Measurements from ENCODE around the gene CDKAL1.

CDKAL1 gene

GRCh38 chr6:20574355-20574754 is 40.1 kb downstream of the CDKAL1 start:
- intact Hi-C loops (cut with DNase I; ENCODE audit: low total_unique reads), result no loop called here
- Histone ChIP-seq H3K27ac (no peak overlapping the region), H3K4me1 (peaks cover 0 to 19% (median 3%) of the 10 kb centered on the region in 4 donors), H3K9me3 (no peaks in the 10 kb centered on the region), H3K36me3 (peaks cover 8 to 13% (median 9%) of the 10 kb centered on the region in 3 donors), H3K4me3 (no peak overlapping the region), H3K27me3 (no peaks in the 10 kb centered on the region)
- no peak for TF ChIP-seq CTCF (IDR thresholded peaks at IDR 0.05)
- DNase-seq, result no peak

GRCh38 chr6:20575125-20575524 is 40.9 kb downstream of the CDKAL1 start:
- TF ChIP-seq CTCF (IDR thresholded peaks at IDR 0.05), result no peak
- Histone ChIP-seq H3K27me3 (no peaks in the 10 kb centered on the region), H3K36me3 (peaks cover 12 to 13% (median 12%) of the 10 kb centered on the region in 3 donors), H3K9me3 (no peaks in the 10 kb centered on the region), H3K27ac (no peak overlapping the region), H3K4me3 (no peak overlapping the region), H3K4me1 (peaks cover 0 to 19% (median 3%) of the 10 kb centered on the region in 4 donors)
- intact Hi-C loops (cut with DNase I; ENCODE audit: low total_unique reads), result no loop called here
- DNase-seq, result no peak

GRCh38 chr6:20575704-20576451 is 41.6 kb downstream of the CDKAL1 start:
- Histone ChIP-seq H3K4me1 (peaks cover 0 to 19% (median 3%) of the 10 kb centered on the region in 4 donors), H3K36me3 (peaks cover 12 to 19% (median 18%) of the 10 kb centered on the region in 3 donors), H3K27me3 (no peaks in the 10 kb centered on the region), H3K9me3 (no peaks in the 10 kb centered on the region), H3K27ac (no peak overlapping the region), H3K4me3 (no peak overlapping the region)
- intact Hi-C loops (cut with DNase I; ENCODE audit: low total_unique reads), result no loop called here
- DNase-seq, result no peak
- no peak for TF ChIP-seq CTCF (IDR thresholded peaks at IDR 0.05)

- intact Hi-C loops (cut with DNase I; ENCODE audit: low total_unique reads), result no loop called here
- no peak for DNase-seq
- H3K4me3 ChIP-seq, result no peak overlapping the region
- H3K27me3 ChIP-seq, result no peaks in the 10 kb centered on the region
- peaks cover 12 to 21% (median 18%) of the 10 kb centered on the region in 3 donors for H3K36me3 ChIP-seq
- no peaks in the 10 kb centered on the region for H3K9me3 ChIP-seq
- no peak overlapping the region for H3K27ac ChIP-seq
- TF ChIP-seq CTCF (IDR thresholded peaks at IDR 0.05), result no peak
- H3K4me1 ChIP-seq, result peaks cover 0 to 19% (median 1%) of the 10 kb centered on the region in 4 donors
Measured at GRCh38 chr6:20577173-20577688, 43.0 kb downstream of the CDKAL1 start.

GRCh38 chr6:20581070-20581469 is 46.8 kb downstream of the CDKAL1 start:
- Histone ChIP-seq H3K27me3 (no peaks in the 10 kb centered on the region), H3K4me3 (no peak overlapping the region), H3K4me1 (no peaks in the 10 kb centered on the region), H3K9me3 (no peaks in the 10 kb centered on the region), H3K27ac (no peak overlapping the region), H3K36me3 (peaks cover 17 to 21% (median 18%) of the 10 kb centered on the region in 3 donors)
- DNase-seq, result no peak
- intact Hi-C loops (cut with DNase I; ENCODE audit: low total_unique reads), result no loop called here
- TF ChIP-seq CTCF (IDR thresholded peaks at IDR 0.05), result no peak

Measured in tibial artery (tissue), 4 donors.